Stimulated activated naive B cell treated with anti-CD40 and anti-IgM and Interleukin-4, amounts not matched to agents 10 μg/mL and 1 μg/mL and 100 μg/mL, for 72 hours (primary cell): ENCODE data around the gene VANGL2.
A peak's percentile ranks its signal among the peaks of the same experiment; 100 is the strongest.

Experiments used
- ATAC-seq, 2 donors: fragments of 150-1000 bp; cut with Tn5 transposase; replicated peaks; 2 replicates each; pipeline ENCODE4 v1.10.0; 2021; ENCODE audit warnings: moderate library complexity in 1 of 2
- DNase-seq: peaks from one replicate; pipeline ENCODE4 v3.0.0; 2021
- H3K27ac Mint-ChIP-seq: one replicate; pipeline ENCODE4 v1.8.0; 2022; ENCODE audit warnings: mild to moderate bottlenecking, mixed read lengths
- H3K27me3 Mint-ChIP-seq, 2 donors: one replicate each; pipeline ENCODE4 v1.8.0; 2022; ENCODE audit warnings: mixed read lengths in 2 of 2
- H3K36me3 Mint-ChIP-seq, 2 donors: one replicate each; pipeline ENCODE4 v1.8.0; 2022; ENCODE audit warnings: mixed read lengths in 2 of 2, mild to moderate bottlenecking in 1 of 2
- H3K4me1 Mint-ChIP-seq, 2 donors: one replicate each; pipeline ENCODE4 v1.8.0; 2022; ENCODE audit warnings: mixed read lengths in 2 of 2, mild to moderate bottlenecking in 1 of 2
- H3K4me3 Mint-ChIP-seq, 2 donors: one replicate each; pipeline ENCODE4 v1.8.0; 2022; ENCODE audit warnings: mild to moderate bottlenecking in 2 of 2, mixed read lengths in 2 of 2, moderate library complexity in 1 of 2
- H3K9me3 Mint-ChIP-seq, 2 donors: one replicate each; pipeline ENCODE4 v1.8.0; 2022; ENCODE audit warnings: mixed read lengths in 2 of 2, mild to moderate bottlenecking in 1 of 2

The VANGL2 gene

DNA sequence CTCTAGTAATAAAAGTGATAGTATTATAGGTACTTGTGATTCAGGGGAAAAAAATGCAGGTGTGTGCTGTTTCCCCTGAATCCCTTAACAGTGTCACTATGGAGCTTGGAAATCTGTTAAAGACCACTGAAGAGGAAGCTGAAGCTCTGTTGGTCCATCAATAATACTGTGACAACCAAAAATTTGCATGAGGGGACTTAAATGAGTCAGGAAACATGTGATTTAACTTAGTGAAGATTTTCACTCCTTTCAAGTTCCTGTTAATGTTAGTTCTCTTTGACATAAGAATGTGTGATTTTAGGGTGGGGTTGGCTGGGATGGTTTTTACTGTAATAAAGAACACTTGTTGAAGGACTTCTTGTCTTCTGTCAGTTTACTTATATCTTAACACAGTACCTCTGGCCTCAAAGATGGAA lies 32.0 kb downstream of the VANGL2 start:
- peaks cover 65 to 91% of the 10 kb centered on the region in 2 donors for H3K4me1 Mint-ChIP-seq
- no peaks in the 10 kb centered on the region for H3K27me3 Mint-ChIP-seq
- no peak for DNase-seq
- peaks cover 9 to 11% of the 10 kb centered on the region in 2 donors for H3K9me3 Mint-ChIP-seq
- ATAC-seq: peak; percentile 86
- H3K27ac Mint-ChIP-seq: peak overlapping the region; percentile 98
- H3K36me3 Mint-ChIP-seq: peaks cover 16 to 32% of the 10 kb centered on the region in 2 donors
- H3K4me3 Mint-ChIP-seq: peak overlapping the region; percentile 25

DNA sequence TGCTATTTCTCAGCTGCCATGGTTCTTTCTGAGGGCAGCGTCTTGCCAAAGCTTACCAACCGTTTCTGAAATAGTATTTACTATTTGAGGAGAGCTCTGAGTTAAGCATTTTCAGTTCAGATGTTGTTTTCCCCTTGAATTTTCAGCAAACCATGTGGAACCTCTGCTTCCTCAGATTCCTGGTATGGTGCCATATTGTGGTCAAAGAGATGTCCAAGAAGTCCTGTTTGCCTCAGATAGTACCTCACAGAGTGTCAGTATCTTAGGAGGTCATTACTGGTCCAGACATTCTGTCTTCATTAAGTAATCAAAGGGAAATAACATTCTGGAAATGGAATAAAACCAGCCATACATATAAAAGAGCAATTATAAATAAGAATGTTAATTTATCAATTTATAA lies 36.6 kb downstream of the VANGL2 start:
- H3K27ac Mint-ChIP-seq: peak overlapping the region; percentile 94
- peaks cover 16 to 26% of the 10 kb centered on the region in 2 donors for H3K36me3 Mint-ChIP-seq
- no peaks in the 10 kb centered on the region for H3K27me3 Mint-ChIP-seq
- no peak for ATAC-seq
- H3K4me3 Mint-ChIP-seq: peak overlapping the region in 1 of 2 donors; percentile 52
- no peak for DNase-seq
- H3K9me3 Mint-ChIP-seq: peaks cover 9 to 11% of the 10 kb centered on the region in 2 donors
- peaks cover 46 to 75% of the 10 kb centered on the region in 2 donors for H3K4me1 Mint-ChIP-seq

DNA sequence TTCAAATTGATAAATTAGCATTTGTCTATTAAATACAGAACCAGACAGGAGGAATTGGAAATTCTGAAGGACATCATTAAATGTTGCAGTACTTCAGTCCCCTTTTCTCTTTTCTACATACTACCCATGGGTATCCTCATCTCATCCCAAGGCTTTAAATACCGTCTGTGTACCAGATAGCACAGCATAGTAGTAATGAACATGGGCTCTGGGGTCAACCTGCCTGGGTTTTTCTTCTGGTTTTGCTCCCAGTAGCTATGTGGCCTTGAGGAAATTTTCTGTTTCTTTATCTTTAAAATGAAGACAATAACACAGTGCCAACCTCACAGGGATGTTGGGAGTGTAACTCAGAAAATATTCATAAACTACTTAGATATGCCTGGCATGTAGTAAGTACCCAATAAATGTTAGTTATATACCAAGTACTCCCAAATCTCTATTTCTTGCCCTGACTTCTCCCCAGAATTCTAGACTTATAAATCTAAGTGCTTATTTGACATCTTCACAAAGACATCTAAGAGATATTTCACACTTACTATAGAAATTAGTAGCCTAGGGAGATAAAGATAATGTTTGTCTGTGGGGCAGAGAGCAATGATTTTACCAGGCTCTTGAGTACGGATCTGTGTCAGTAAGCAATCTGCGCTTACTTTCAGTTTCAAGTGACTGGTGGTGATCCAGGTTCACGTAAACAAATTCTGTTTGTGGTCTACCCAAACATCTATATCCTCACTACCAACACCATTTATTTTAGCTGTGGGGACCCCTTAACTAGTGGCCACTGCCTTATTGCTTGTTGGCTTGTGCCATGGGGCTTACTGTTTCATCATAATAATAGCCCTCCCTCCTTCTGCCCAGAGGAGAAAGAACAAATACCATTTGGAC lies 37.3 kb downstream of the VANGL2 start:
- peak overlapping the region; percentile 98 for H3K27ac Mint-ChIP-seq
- DNase-seq: no peak
- no peaks in the 10 kb centered on the region for H3K27me3 Mint-ChIP-seq
- H3K4me1 Mint-ChIP-seq: peaks cover 44 to 68% of the 10 kb centered on the region in 2 donors
- peaks cover 9 to 11% of the 10 kb centered on the region in 2 donors for H3K9me3 Mint-ChIP-seq
- peaks cover 16 to 26% of the 10 kb centered on the region in 2 donors for H3K36me3 Mint-ChIP-seq
- peak; percentile 84 to 86 for ATAC-seq
- H3K4me3 Mint-ChIP-seq: peak overlapping the region; percentile 61 to 77

DNA sequence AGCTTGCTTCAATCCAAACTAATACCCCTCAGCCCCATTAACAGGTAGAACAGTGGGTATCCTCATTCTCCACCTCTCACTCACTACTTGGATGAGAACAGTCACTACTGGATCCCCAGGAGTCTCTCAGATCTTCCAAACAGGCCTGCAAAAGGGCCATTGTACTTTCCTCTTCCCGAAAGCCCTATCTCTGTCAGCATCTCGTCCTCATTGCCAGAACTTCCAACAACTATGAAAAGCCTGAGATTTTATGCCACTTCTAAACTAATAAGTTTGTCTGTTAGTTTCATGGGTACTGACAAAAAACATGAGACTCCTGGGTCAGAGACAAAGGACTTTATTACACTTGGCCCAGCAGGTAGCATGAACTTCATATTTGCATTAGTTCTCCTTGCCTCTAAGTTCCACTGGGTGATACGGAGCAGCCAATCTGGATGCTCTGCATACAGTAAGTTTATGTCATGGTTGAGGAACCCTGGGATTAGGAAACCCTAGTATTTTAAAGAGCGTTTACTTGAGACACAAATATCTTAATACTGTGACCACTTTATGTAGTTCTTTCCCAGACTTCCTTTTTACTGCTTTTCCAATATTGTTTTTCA lies 38.1 kb downstream of the VANGL2 start:
- Mint-ChIP-seq H3K4me3 (peak overlapping the region; percentile 61 to 77), H3K36me3 (peaks cover 12 to 21% of the 10 kb centered on the region in 2 donors), H3K27ac (peak overlapping the region; percentile 98), H3K4me1 (peaks cover 39 to 64% of the 10 kb centered on the region in 2 donors), H3K27me3 (no peaks in the 10 kb centered on the region), H3K9me3 (peaks cover 9 to 11% of the 10 kb centered on the region in 2 donors)
- DNase-seq (no peak), ATAC-seq (peak; percentile 31 to 37)

DNA sequence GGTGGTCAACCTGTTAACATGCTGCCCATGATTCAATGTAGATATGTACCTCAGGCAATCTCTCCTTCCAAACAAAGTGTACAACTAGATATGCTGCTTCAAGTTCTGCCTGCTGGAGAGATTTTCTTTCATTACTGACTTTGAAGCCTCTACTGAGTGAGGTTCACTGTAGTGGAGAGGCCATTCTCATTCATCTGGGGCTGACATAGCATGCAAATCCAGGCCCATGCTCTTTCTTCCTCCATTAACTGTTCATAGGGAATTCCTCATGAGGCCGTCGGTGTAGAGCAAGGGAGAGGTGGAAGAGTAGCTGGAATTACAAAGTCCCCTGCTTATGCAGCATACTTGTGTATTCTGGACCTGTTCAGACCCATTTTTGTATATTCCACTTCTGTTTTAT lies 38.6 kb downstream of the VANGL2 start:
- H3K27me3 Mint-ChIP-seq: no peaks in the 10 kb centered on the region
- peaks cover 9 to 11% of the 10 kb centered on the region in 2 donors for H3K9me3 Mint-ChIP-seq
- H3K4me3 Mint-ChIP-seq: peak overlapping the region in 1 of 2 donors; percentile 2
- ATAC-seq (no peak), DNase-seq (no peak)
- H3K36me3 Mint-ChIP-seq: peaks cover 12 to 16% of the 10 kb centered on the region in 2 donors
- H3K4me1 Mint-ChIP-seq: peaks cover 42 to 68% of the 10 kb centered on the region in 2 donors
- peak overlapping the region; percentile 98 for H3K27ac Mint-ChIP-seq

DNA sequence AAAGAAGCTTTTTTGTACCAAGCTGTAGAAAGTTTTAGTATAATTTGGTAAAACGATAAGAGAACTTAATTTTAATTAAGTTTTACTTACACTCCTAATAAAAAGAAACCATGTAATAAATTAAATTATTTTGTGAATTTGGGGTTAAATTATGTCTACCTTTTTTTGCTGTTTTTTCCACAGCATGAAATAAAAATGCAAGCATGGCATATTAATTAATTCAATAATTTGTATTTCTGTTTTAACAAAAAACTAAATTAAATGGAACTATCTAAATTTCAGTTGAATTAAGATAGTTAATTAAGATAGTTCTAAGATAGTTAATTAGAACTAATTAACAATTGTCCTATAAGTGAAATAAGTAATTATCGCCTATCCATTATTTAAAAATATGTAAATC lies 39.4 kb downstream of the VANGL2 start:
- H3K27me3 Mint-ChIP-seq: no peaks in the 10 kb centered on the region
- ATAC-seq: no peak
- H3K4me3 Mint-ChIP-seq: no peak overlapping the region
- H3K4me1 Mint-ChIP-seq: peaks cover 38 to 62% of the 10 kb centered on the region in 2 donors
- H3K9me3 Mint-ChIP-seq: peaks cover 3 to 4% of the 10 kb centered on the region in 2 donors
- peaks cover 5 to 8% of the 10 kb centered on the region in 2 donors for H3K36me3 Mint-ChIP-seq
- DNase-seq: no peak
- no peak overlapping the region for H3K27ac Mint-ChIP-seq

DNA sequence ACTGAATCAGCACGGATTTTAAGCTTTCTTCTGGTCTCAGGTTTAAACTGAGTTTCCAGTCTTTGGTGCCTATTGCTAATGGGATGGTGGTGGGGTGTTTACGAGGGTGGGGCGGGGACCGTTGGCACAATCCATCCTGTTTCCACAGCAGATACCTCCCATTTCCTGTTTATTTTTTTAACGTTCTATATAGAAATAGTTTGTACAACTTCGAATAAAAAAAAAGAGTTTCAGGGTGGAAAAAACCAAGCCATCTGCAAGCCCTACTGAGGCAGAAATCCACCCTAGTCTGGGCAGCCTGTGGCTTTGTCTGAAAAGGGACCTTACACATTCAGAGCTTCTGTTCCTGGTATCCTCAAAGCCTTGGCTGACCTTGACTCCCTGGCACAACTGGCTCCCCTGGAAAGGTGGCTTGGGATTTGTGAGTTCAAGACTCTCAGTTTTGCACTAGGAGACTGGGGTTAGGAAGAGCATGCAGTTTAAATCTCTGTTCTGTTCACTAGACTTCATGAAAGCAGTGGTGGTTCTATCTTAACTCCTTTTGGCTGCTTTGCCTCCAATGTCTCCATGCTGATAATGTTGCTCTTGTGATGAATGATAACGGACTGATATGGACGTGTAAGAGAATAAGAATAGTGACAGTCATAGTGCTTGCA lies 46.7 kb downstream of the VANGL2 start:
- Mint-ChIP-seq H3K9me3 (peaks cover 0 to 2% of the 10 kb centered on the region in 2 donors), H3K36me3 (peaks cover 2 to 8% of the 10 kb centered on the region in 2 donors)

DNA sequence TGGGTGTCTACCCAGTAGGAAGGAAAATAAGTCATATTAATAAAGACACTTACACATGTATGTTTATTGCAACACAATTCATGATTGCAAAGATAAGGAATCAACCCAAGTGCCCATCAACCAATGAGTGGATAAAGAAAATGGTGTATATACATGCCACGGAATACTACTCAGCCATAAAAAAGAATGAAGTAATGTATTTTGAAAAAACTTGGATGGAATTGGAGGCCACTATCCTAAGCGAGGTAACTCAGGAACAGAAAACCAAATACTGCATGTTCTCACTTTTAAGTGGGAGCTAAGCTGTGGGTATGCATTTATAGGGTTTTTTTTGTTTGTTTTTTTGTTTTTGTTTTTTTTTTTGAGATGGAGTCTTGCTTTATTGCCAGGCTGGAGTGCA lies 49.1 kb downstream of the VANGL2 start:
- ATAC-seq: no peak

More for the DNA sequence above, 46.7 kb downstream of the VANGL2 start:
- Mint-ChIP-seq H3K4me3 (no peak overlapping the region), H3K27ac (peak overlapping the region; percentile 56), H3K27me3 (no peaks in the 10 kb centered on the region), H3K4me1 (peaks cover 40 to 61% of the 10 kb centered on the region in 2 donors)
- DNase-seq (no peak), ATAC-seq (no peak)

DNA sequence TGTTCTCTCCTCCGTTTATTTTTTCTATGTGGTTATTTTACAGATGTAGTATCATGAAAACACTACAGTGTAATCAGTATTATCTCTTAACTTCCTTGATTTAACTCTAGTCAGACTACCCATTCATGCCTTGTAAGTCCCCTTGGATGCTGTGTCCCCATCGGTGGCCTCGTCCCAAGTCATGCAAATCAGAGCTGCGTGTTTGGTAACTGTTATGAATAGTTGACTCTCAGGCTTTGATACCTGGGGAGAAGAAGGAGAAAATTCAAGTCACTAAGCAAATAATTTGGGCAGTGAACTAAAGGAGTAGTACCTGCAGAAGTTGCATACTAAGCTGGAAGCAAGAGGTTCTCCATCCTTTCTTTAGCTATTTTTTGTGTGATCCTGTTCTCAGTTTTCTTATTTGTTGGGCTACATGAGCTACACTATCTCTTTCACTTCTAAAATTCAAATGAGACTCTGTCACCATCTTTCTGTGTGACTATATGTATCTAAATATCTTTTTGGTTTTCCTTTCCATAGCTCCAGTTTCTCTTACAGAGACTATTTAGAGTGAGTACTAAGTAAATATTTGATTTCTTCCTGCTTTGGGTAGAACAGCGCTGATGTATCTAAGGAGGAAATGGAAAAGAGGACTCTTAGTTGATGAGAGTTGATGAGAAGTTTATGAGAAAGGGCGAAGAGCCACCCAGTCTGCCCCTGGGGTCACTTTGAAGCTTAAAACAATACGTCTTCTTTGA lies 50.9 kb downstream of the VANGL2 start:
- Mint-ChIP-seq H3K4me1 (peaks cover 45 to 77% of the 10 kb centered on the region in 2 donors), H3K36me3 (peaks cover 5 to 10% of the 10 kb centered on the region in 2 donors), H3K9me3 (no peaks in the 10 kb centered on the region), H3K4me3 (peak overlapping the region; percentile 13 to 51), H3K27me3 (no peaks in the 10 kb centered on the region), H3K27ac (peak overlapping the region; percentile 90)
- peak; percentile 11 to 26 for ATAC-seq
- no peak for DNase-seq

More for the DNA sequence above, 49.1 kb downstream of the VANGL2 start:
- peaks cover 5 to 8% of the 10 kb centered on the region in 2 donors for H3K36me3 Mint-ChIP-seq
- H3K27me3 Mint-ChIP-seq: no peaks in the 10 kb centered on the region
- peaks cover 39 to 72% of the 10 kb centered on the region in 2 donors for H3K4me1 Mint-ChIP-seq
- H3K27ac Mint-ChIP-seq: no peak overlapping the region
- no peak for DNase-seq
- H3K4me3 Mint-ChIP-seq: no peak overlapping the region
- peaks cover 0 to 2% of the 10 kb centered on the region in 2 donors for H3K9me3 Mint-ChIP-seq

DNA sequence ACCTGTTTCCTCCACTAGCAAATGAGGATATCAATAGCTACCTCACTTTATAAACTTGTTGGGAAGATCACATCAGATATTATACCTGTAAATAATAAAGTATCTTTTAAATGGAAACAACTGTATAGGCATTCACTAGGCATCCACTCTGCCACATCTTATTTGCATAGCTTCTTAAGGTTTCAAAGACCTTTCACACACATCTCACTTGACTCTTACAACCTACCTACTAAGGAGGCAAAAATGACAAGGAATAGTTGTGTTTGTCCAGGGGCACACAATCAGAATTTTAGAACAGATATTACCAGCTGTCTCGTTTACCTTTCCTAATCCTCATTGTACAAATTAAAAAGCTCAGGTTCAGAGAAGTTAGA lies 51.5 kb downstream of the VANGL2 start:
- H3K27ac Mint-ChIP-seq: peak overlapping the region; percentile 90
- no peak for DNase-seq
- H3K9me3 Mint-ChIP-seq: no peaks in the 10 kb centered on the region
- ATAC-seq: no peak
- peaks cover 7 to 15% of the 10 kb centered on the region in 2 donors for H3K36me3 Mint-ChIP-seq
- H3K4me3 Mint-ChIP-seq: peak overlapping the region; percentile 13 to 51
- H3K4me1 Mint-ChIP-seq: peaks cover 47 to 77% of the 10 kb centered on the region in 2 donors
- H3K27me3 Mint-ChIP-seq: no peaks in the 10 kb centered on the region

DNA sequence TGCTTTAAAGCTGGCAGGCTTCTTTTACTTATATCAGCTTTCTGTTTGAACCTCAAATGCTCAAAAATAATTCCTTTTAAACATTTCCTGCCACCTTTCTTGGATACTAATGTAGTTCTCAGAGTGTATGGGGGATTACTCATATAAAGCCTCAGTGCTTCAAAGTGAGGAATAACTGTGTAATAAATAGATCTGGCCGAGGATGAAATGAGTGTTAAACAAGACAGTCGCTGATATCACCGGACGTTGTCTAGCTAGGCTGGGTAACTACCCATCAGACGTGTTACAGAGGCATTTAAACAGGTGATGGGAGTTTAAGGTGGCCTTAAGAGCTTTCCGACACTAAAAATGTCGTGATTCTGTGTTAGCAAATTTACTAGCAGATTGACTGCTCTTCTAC lies 53.1 kb downstream of the VANGL2 start:
- DNase-seq (no peak), ATAC-seq (peak in 1 of 2 donors; percentile 45)
- Mint-ChIP-seq H3K27me3 (no peaks in the 10 kb centered on the region), H3K27ac (peak overlapping the region; percentile 90), H3K4me3 (peak overlapping the region in 1 of 2 donors; percentile 42), H3K4me1 (peaks cover 48 to 76% of the 10 kb centered on the region in 2 donors), H3K36me3 (peaks cover 7 to 18% of the 10 kb centered on the region in 2 donors), H3K9me3 (no peaks in the 10 kb centered on the region)

DNA sequence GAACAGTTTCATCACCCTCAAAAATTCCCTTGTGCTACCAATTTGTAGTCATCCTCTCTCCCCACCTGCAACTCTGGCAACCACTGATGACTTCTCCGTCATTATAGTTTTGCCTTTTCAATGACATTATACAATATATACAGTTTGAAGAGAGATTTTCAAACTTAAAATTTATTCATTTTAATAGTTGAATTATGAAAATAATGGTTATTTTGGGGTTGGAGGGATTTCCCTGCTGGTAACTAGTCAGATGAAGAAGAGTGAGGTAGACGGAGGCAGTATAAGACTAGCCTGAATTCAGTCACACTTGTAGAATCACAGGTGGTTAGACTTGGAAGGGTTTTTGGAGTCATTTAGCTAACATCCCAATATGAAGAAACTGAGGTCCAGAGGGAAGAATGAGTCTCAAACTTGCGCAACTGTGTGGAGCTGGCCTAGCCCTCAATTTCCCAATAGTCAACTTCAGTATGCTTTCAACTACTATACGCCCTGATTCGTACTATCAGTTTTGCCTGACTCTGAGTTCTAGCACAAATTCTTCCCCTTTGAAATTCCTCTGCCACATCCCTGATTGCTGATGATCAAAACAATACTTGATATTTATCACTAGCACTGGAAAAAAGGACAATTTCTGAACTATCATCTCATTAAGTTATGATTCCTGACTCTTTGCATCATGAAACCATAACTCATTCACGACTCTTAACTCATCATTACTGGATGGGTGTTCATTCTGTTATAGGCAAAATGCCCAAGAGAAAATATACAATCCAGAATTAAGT lies 54.2 kb downstream of the VANGL2 start:
- Mint-ChIP-seq H3K4me1 (peaks cover 59 to 88% of the 10 kb centered on the region in 2 donors), H3K4me3 (peak overlapping the region in 1 of 2 donors; percentile 11), H3K9me3 (no peaks in the 10 kb centered on the region), H3K27ac (peak overlapping the region; percentile 92), H3K36me3 (peaks cover 5 to 18% of the 10 kb centered on the region in 2 donors), H3K27me3 (no peaks in the 10 kb centered on the region)
- DNase-seq (no peak), ATAC-seq (peak; percentile 85 to 86)

DNA sequence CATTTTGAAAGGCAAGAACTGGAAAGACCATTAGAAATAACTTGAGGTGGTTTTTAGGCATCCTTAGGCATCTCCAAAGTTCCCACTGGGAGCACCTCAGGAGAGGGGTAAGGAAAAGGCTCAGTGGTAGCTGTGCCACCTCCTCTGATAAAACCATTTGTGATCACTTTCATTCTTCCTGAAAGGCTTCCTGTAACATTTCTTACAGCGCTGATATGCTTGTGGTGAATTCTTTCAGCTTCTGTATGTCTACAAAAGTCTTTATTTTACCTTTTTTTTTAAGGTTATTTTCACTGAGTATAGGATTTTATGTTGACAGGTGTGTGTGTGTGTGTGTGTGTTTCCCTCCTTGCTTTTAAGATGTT lies 54.8 kb downstream of the VANGL2 start:
- H3K4me3 Mint-ChIP-seq: no peak overlapping the region
- H3K36me3 Mint-ChIP-seq: peaks cover 4 to 15% of the 10 kb centered on the region in 2 donors
- no peaks in the 10 kb centered on the region for H3K9me3 Mint-ChIP-seq
- DNase-seq: no peak
- peak overlapping the region; percentile 92 for H3K27ac Mint-ChIP-seq
- peaks cover 59 to 90% of the 10 kb centered on the region in 2 donors for H3K4me1 Mint-ChIP-seq
- no peaks in the 10 kb centered on the region for H3K27me3 Mint-ChIP-seq
- ATAC-seq: no peak
